T47D (cell line): Measurements from ENCODE around the gene CTCF.
A peak's percentile ranks its signal among the peaks of the same experiment; 100 is the strongest.
"Not testable (repeated sequence)": the region's sequence is repeated elsewhere in the genome, so short reads cannot be mapped to it uniquely, and the experiment has no call there.

Experiments
- DNase-seq, 2 experiments: peaks; one replicate each; pipeline versions ENCODE4 v3.0.0 to v3.0.0-alpha.2; 2011 to 2012; ENCODE audit warnings: low read depth in 1 of 2, low spot score in 1 of 2
- JUND ChIP-seq: IDR thresholded peaks from 2 replicates; pipeline ENCODE4 v1.6.1; 2012; ENCODE audit warnings: low read depth
- in situ Hi-C: cut with HindIII; loops from 2 replicates; pipeline ENCODE4 v1.10.0; 2016; ENCODE audit warnings: low sequenced_read_pairs, low pct_unique_long_range_greater_than_20kb

CTCF gene

GRCh38 chr16:67562526-67562917, at the start of gene CTCF:
Gene CTCF (plus strand): TSS chr16:67562526. CDS start chr16:67610833, 48,307 bp downstream.
- in situ Hi-C loops: no loop called here
- DNase-seq: peak in 1 of 2 experiments; percentile 89
- TF ChIP-seq JUND: no peak

- in situ Hi-C loops: not testable (repeated sequence)
- DNase-seq: peak in 1 of 2 experiments; percentile 38
These were observed 48.4 kb upstream of the CTCF start for GRCh38 chr16:67513892-67514291.

- no peak for TF ChIP-seq JUND
- in situ Hi-C loops: no loop called here
- peak in 1 of 2 experiments; percentile 87 for DNase-seq
These were observed 47.9 kb upstream of the CTCF start for GRCh38 chr16:67514382-67514828.

GRCh38 chr16:67516296-67517154, 45.8 kb upstream of the CTCF start:
- no peak for TF ChIP-seq JUND
- no peak for DNase-seq
- in situ Hi-C loops: no loop called here

GRCh38 chr16:67517155-67517445, 45.2 kb upstream of the CTCF start:
- no peak for TF ChIP-seq JUND
- in situ Hi-C loops: no loop called here
- no peak for DNase-seq

GRCh38 chr16:67517661-67518423, 44.5 kb upstream of the CTCF start:
- DNase-seq: no peak
- in situ Hi-C loops: no loop called here
- no peak for TF ChIP-seq JUND

- DNase-seq: no peak
- in situ Hi-C loops: no loop called here
- no peak for TF ChIP-seq JUND
These were observed 43.6 kb upstream of the CTCF start for GRCh38 chr16:67518676-67519075.

- no peak for TF ChIP-seq JUND
- in situ Hi-C loops: no loop called here
- no peak for DNase-seq
These were observed 43.1 kb upstream of the CTCF start for GRCh38 chr16:67519242-67519641.

GRCh38 chr16:67521095-67521804, 41.1 kb upstream of the CTCF start:
- in situ Hi-C loops: no loop called here
- no peak for TF ChIP-seq JUND
- peak; percentile 82 to 97 for DNase-seq

GRCh38 chr16:67525176-67525860, 37.0 kb upstream of the CTCF start:
- TF ChIP-seq JUND: no peak
- DNase-seq: peak in 1 of 2 experiments; percentile 63
- in situ Hi-C loops: no loop called here

GRCh38 chr16:67526149-67526791, 36.1 kb upstream of the CTCF start:
- TF ChIP-seq JUND: no peak
- no peak for DNase-seq
- in situ Hi-C loops: no loop called here

- in situ Hi-C loops: no loop called here
- DNase-seq: peak; percentile 63 to 81
- TF ChIP-seq JUND: no peak
These were observed 34.0 kb upstream of the CTCF start, which contains the start of gene RIPOR1 for GRCh38 chr16:67528222-67528869. Gene RIPOR1 (plus strand): TSS chr16:67528829. CDS start chr16:67538447, 9,618 bp downstream.
